Measurements from ENCODE around the gene LTBP3. TPM values are rescaled to one million over a fixed set of nuclear protein-coding genes. Genes with fewer than 3 reads are reported as not detected.

The LTBP3 gene
- total and polyA plus RNA-seq, 2 of the 13 experiments (the other 11 are each of a cell fraction or from before 2014, with no cell fraction given), result 12.2 to 68.1 TPM

DNA sequence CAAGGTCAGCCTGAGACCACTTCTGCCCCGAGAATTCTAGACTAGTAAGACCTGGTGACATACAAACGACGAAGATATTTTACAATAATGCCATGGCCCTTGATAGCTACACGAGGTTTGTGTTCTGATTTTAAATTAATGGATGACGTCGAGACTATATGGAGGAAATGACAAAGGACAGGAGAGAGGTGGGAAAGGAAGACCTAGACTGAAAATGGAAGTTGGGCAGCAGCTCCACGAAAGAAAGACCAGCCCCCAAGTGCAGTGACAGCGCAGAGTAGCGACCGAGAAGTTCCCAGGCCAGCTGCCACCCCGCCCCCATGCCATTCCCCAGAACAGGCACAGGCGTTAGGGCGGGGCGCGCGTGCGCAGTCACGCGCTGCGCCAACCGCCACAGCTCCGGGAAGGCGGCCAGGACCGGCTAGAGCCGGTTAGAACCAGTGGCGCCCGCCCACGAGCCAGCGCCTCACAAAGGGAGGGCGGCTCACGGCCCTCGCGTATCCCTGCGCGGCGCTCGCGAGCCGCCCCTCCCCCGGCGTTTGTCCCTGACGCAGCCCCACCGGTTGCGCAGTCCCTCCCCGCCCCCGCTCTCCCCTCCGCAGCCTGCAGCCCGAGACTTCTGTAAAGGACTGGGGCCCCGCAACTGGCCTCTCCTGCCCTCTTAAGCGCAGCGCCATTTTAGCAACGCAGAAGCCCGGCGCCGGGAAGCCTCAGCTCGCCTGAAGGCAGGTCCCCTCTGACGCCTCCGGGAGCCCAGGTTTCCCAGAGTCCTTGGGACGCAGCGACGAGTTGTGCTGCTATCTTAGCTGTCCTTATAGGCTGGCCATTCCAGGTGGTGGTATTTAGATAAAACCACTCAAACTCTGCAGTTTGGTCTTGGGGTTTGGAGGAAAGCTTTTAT, 60.8 kb downstream of the LTBP3 start (continued):
- peak; percentile 48; the same call in 1 of the 2 replicates for TF ChIP-seq ZNF446 (CRISPR knock-in tag; IDR thresholded peaks at IDR 0.05)
- TF ChIP-seq, protein P1, sequence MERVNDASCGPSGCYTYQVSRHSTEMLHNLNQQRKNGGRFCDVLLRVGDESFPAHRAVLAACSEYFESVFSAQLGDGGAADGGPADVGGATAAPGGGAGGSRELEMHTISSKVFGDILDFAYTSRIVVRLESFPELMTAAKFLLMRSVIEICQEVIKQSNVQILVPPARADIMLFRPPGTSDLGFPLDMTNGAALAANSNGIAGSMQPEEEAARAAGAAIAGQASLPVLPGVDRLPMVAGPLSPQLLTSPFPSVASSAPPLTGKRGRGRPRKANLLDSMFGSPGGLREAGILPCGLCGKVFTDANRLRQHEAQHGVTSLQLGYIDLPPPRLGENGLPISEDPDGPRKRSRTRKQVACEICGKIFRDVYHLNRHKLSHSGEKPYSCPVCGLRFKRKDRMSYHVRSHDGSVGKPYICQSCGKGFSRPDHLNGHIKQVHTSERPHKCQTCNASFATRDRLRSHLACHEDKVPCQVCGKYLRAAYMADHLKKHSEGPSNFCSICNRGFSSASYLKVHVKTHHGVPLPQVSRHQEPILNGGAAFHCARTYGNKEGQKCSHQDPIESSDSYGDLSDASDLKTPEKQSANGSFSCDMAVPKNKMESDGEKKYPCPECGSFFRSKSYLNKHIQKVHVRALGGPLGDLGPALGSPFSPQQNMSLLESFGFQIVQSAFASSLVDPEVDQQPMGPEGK (CRISPR knock-in tag; IDR thresholded peaks at IDR 0.05), result peak; percentile 96
- no peak for TF ChIP-seq ZSCAN29 (CRISPR knock-in tag; conservative IDR thresholded peaks at IDR 0.05)
- TF ChIP-seq ZMAT3 (CRISPR knock-in tag; conservative IDR thresholded peaks at IDR 0.05), result peak; percentile 67; the same call in 1 of the 2 replicates
- TF ChIP-seq ZNF598 (CRISPR knock-in tag; IDR thresholded peaks at IDR 0.05; ENCODE audit: borderline replicate concordance), result no peak
- TF ChIP-seq, protein P2, sequence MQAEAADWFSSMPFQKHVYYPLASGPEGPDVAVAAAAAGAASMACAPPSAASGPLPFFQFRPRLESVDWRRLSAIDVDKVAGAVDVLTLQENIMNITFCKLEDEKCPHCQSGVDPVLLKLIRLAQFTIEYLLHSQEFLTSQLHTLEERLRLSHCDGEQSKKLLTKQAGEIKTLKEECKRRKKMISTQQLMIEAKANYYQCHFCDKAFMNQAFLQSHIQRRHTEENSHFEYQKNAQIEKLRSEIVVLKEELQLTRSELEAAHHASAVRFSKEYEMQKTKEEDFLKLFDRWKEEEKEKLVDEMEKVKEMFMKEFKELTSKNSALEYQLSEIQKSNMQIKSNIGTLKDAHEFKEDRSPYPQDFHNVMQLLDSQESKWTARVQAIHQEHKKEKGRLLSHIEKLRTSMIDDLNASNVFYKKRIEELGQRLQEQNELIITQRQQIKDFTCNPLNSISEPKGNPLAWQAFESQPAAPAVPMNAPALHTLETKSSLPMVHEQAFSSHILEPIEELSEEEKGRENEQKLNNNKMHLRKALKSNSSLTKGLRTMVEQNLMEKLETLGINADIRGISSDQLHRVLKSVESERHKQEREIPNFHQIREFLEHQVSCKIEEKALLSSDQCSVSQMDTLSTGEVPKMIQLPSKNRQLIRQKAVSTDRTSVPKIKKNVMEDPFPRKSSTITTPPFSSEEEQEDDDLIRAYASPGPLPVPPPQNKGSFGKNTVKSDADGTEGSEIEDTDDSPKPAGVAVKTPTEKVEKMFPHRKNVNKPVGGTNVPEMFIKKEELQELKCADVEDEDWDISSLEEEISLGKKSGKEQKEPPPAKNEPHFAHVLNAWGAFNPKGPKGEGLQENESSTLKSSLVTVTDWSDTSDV (CRISPR knock-in tag; IDR thresholded peaks at IDR 0.05), result 0 out of 2 replicates have a peak, but pooled peaks have one; percentile 26
- peak; percentile 37; the same call in 1 of the 2 replicates for TF ChIP-seq KLF11 (CRISPR knock-in tag; IDR thresholded peaks at IDR 0.05)
- TF ChIP-seq, protein P3, sequence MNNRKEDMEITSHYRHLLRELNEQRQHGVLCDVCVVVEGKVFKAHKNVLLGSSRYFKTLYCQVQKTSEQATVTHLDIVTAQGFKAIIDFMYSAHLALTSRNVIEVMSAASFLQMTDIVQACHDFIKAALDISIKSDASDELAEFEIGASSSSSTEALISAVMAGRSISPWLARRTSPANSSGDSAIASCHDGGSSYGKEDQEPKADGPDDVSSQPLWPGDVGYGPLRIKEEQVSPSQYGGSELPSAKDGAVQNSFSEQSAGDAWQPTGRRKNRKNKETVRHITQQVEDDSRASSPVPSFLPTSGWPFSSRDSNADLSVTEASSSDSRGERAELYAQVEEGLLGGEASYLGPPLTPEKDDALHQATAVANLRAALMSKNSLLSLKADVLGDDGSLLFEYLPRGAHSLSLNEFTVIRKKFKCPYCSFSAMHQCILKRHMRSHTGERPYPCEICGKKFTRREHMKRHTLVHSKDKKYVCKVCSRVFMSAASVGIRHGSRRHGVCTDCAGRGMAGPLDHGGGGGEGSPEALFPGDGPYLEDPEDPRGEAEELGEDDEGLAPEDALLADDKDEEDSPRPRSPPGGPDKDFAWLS (CRISPR knock-in tag; IDR thresholded peaks at IDR 0.05; ENCODE audit: borderline replicate concordance), result no peak
- peak; percentile 87; the same call in 1 of the 2 replicates for TF ChIP-seq KLF15 (CRISPR knock-in tag; IDR thresholded peaks at IDR 0.05; ENCODE audit: borderline replicate concordance)
- peak; percentile 85 for TF ChIP-seq KMT2A (CRISPR knock-in tag; IDR thresholded peaks at IDR 0.05)
- no peak for TF ChIP-seq TRIM24 (CRISPR knock-in tag; IDR thresholded peaks at IDR 0.05)
- peak; percentile 88 for TF ChIP-seq KAT8 (CRISPR knock-in tag; IDR thresholded peaks at IDR 0.05)
- TF ChIP-seq, protein P4, sequence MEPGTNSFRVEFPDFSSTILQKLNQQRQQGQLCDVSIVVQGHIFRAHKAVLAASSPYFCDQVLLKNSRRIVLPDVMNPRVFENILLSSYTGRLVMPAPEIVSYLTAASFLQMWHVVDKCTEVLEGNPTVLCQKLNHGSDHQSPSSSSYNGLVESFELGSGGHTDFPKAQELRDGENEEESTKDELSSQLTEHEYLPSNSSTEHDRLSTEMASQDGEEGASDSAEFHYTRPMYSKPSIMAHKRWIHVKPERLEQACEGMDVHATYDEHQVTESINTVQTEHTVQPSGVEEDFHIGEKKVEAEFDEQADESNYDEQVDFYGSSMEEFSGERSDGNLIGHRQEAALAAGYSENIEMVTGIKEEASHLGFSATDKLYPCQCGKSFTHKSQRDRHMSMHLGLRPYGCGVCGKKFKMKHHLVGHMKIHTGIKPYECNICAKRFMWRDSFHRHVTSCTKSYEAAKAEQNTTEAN (CRISPR knock-in tag; conservative IDR thresholded peaks at IDR 0.05), result peak; percentile 18; the same call in 1 of the 2 replicates
- TF ChIP-seq, protein P5, sequence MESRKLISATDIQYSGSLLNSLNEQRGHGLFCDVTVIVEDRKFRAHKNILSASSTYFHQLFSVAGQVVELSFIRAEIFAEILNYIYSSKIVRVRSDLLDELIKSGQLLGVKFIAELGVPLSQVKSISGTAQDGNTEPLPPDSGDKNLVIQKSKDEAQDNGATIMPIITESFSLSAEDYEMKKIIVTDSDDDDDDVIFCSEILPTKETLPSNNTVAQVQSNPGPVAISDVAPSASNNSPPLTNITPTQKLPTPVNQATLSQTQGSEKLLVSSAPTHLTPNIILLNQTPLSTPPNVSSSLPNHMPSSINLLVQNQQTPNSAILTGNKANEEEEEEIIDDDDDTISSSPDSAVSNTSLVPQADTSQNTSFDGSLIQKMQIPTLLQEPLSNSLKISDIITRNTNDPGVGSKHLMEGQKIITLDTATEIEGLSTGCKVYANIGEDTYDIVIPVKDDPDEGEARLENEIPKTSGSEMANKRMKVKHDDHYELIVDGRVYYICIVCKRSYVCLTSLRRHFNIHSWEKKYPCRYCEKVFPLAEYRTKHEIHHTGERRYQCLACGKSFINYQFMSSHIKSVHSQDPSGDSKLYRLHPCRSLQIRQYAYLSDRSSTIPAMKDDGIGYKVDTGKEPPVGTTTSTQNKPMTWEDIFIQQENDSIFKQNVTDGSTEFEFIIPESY (CRISPR knock-in tag; IDR thresholded peaks at IDR 0.05), result no peak; the same call in none of the 2 replicates
- peak; percentile 59; the same call in 1 of the 2 replicates for TF ChIP-seq ZNF558 (CRISPR knock-in tag; IDR thresholded peaks at IDR 0.05; ENCODE audit: borderline replicate concordance)
- TF ChIP-seq PCBP2 (optimal IDR thresholded peaks at IDR 0.05; ENCODE audit: low read depth, low read length, poor library complexity, severe bottlenecking), result no peak
- TF ChIP-seq PHF20 (CRISPR knock-in tag; IDR thresholded peaks at IDR 0.05), result peak; percentile 50; the same call in 1 of the 2 replicates
